Keratinocyte (primary cell): Measurements from ENCODE around the gene SAMD11. TPM values are rescaled to one million over a fixed set of nuclear protein-coding genes. Genes with fewer than 3 reads are reported as not detected.

ENCODE experiments used
- DNase-seq: peaks from one replicate; pipeline ENCODE4 v3.0.0-alpha.2; 2011; ENCODE audit warnings: low read depth, missing footprints, low spot score
- FAIRE-seq: peaks from 2 replicates; lab custom pipeline; 2011; peaks lifted over from hg19 to GRCh38; lab: Jason Lieb, UNC
- H2AFZ ChIP-seq: 2 replicates; pipeline ENCODE4 v1.6.0; 2012; ENCODE audit warnings: low read length, control low read depth, inconsistent platforms; ENCODE audit not compliant: control insufficient read depth
- H3K27ac ChIP-seq: 2 replicates; pipeline ENCODE4 v1.5.1; 2011; ENCODE audit warnings: low read length; ENCODE audit not compliant: control insufficient read depth, insufficient read depth
- H3K27me3 ChIP-seq: 3 replicates; pipeline ENCODE4 v1.6.0; 2011; ENCODE audit warnings: low read length; ENCODE audit not compliant: control insufficient read depth, insufficient read depth; ENCODE audit errors: extremely low read depth
- H3K36me3 ChIP-seq, 2 experiments: 2 replicates in 1 of 2; 3 replicates in 1 of 2; pipeline ENCODE4 v1.5.1; 2011; ENCODE audit warnings: low read length in 2 of 2, mild to moderate bottlenecking in 1 of 2; ENCODE audit not compliant: control insufficient read depth in 2 of 2, insufficient read depth in 2 of 2; ENCODE audit errors: extremely low read depth in 1 of 2
- H3K4me1 ChIP-seq: 3 replicates; pipeline ENCODE4 v1.5.1; 2011; ENCODE audit warnings: low read length; ENCODE audit not compliant: control insufficient read depth, insufficient read depth; ENCODE audit errors: extremely low read depth
- H3K4me2 ChIP-seq: 3 replicates; pipeline ENCODE4 v1.6.0; 2011; ENCODE audit warnings: low read depth, low read length; ENCODE audit not compliant: control insufficient read depth, insufficient read depth; ENCODE audit errors: extremely low read depth
- H3K4me3 ChIP-seq, 3 experiments: fragments of 200-600 bp in 1 of 3; sonication (generic) in 1 of 3; 2 replicates in 2 of 3; 3 replicates in 1 of 3; pipeline ENCODE4 v1.5.1; 2011 to 2016; ENCODE audit warnings: low read length in 3 of 3, mild to moderate bottlenecking in 3 of 3, control low read depth in 2 of 3, inconsistent platforms in 1 of 3, low read depth in 1 of 3, mixed read lengths in 1 of 3, mixed run types in 1 of 3, moderate library complexity in 1 of 3; ENCODE audit not compliant: control insufficient read depth in 2 of 3, insufficient read depth in 2 of 3; ENCODE audit errors: extremely low read depth in 1 of 3
- H3K79me2 ChIP-seq: 2 replicates; pipeline ENCODE4 v1.6.0; 2012; ENCODE audit warnings: low read length; ENCODE audit not compliant: control insufficient read depth, insufficient read depth
- H3K9ac ChIP-seq: 3 replicates; pipeline ENCODE4 v1.6.0; 2011; ENCODE audit warnings: low read length; ENCODE audit not compliant: control insufficient read depth, insufficient read depth; ENCODE audit errors: extremely low read depth
- H3K9me1 ChIP-seq: 3 replicates; pipeline ENCODE4 v1.6.0; 2011; ENCODE audit warnings: low read length; ENCODE audit not compliant: control insufficient read depth, insufficient read depth; ENCODE audit errors: extremely low read depth
- H3K9me3 ChIP-seq: 2 replicates; pipeline ENCODE4 v1.5.1; 2012; ENCODE audit warnings: low read depth, low read length; ENCODE audit not compliant: control insufficient read depth
- H4K20me1 ChIP-seq: 3 replicates; pipeline ENCODE4 v1.6.0; 2011; ENCODE audit warnings: low read length; ENCODE audit not compliant: control insufficient read depth, insufficient read depth; ENCODE audit errors: extremely low read depth
- CTCF ChIP-seq, 3 experiments: IDR thresholded peaks in 1 of 3; conservative IDR thresholded peaks in 1 of 3; optimal IDR thresholded peaks in 1 of 3; 2 replicates in 2 of 3; 3 replicates in 1 of 3; pipeline versions ENCODE3 to v1.5.1; 2011; ENCODE audit warnings: low read length in 3 of 3, mild to moderate bottlenecking in 3 of 3, moderate library complexity in 2 of 3, control low read depth in 1 of 3, inconsistent platforms in 1 of 3; ENCODE audit not compliant: insufficient read depth in 2 of 3; ENCODE audit errors: extremely low read depth in 1 of 3
- EZH2 ChIP-seq: IDR thresholded peaks from one replicate; pipeline ENCODE4 v1.6.1; 2012; ENCODE audit warnings: inconsistent platforms, mild to moderate bottlenecking, low read length, moderate library complexity
- dilution Hi-C: fragments of 300-500 bp; cut with MboI; formaldehyde crosslinking; loops from one replicate; pipeline ENCODE4 v1.7.0; 2020; ENCODE audit warnings: low sequenced_read_pairs; ENCODE audit not compliant: extremely low pct_ligation_motif_present
- polyA plus RNA-seq, 5 experiments: library from polyadenylated mRNA; depleted of rRNA in 3 of 5; stranded (reverse) in 3 of 5; stranded (forward) in 1 of 5; unstranded in 1 of 5; fragments of >200 nt; gene quantifications; 1 replicate in 1 of 5; 2 replicates in 3 of 5; 3 replicates in 1 of 5; pipeline versions ENCODE4 v1.2.1 to v1.2.3, GENCODE V29; 2011 to 2012; ENCODE audit warnings: missing spikeins in 2 of 5, low read depth in 1 of 5, low replicate concordance in 1 of 5

Gene SAMD11
- polyA plus RNA-seq, 1 donor (not counting 4 experiments of a cell fraction or from before 2014, with no cell fraction given), result not detected

GRCh38 chr1:947958-948357 is 24.2 kb downstream of the SAMD11 start:
- FAIRE-seq (no peak), DNase-seq (no peak)
- Histone ChIP-seq H3K9ac (no peak overlapping the region), H2AFZ (no peak overlapping the region), H3K4me1 (no peaks in the 10 kb centered on the region), H3K4me2 (no peak overlapping the region), H3K79me2 (peaks cover 3% of the 10 kb centered on the region), H3K36me3 (peaks cover 46 to 54% of the 10 kb centered on the region in 2 experiments), H4K20me1 (no peaks in the 10 kb centered on the region), H3K9me1 (no peaks in the 10 kb centered on the region), H3K27me3 (peaks cover 6% of the 10 kb centered on the region), H3K4me3 (no peak overlapping the region), H3K27ac (no peak overlapping the region), H3K9me3 (no peaks in the 10 kb centered on the region)
- dilution Hi-C loops, result no loop called here
- TF ChIP-seq CTCF (optimal IDR thresholded peaks at IDR 0.05 in 1 of 3, IDR thresholded peaks at IDR 0.05 in 1 of 3, conservative IDR thresholded peaks at IDR 0.05 in 1 of 3; ENCODE audit: extremely low read depth in 1 of 3, insufficient read depth in 2 of 3, low read length in 3 of 3) (no peak), EZH2 (no peak)

DNA sequence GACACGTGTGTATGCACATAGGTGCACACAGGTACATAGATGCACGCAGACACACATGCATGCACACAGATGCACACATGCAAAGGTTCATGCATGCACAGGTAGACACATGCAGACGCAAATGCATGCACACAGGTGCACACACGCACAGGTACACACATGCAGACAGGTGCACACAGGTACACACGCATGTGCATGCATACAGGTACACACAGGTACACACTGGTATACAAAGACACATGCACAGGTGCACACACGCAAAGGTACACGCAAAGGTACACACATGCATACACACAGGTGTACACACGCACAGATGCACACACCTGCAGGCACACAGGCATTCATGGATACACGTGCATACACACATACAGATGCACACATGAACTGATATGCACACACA is 26.5 kb downstream of the SAMD11 start:
- H3K79me2 ChIP-seq, result peaks cover 3% of the 10 kb centered on the region
- H3K27ac ChIP-seq, result no peak overlapping the region
- no peak for DNase-seq
- H3K4me3 ChIP-seq, result no peak overlapping the region
- H2AFZ ChIP-seq, result no peak overlapping the region
- H3K4me2 ChIP-seq, result no peak overlapping the region
- peaks cover 63 to 66% of the 10 kb centered on the region in 2 experiments for H3K36me3 ChIP-seq
- no peaks in the 10 kb centered on the region for H3K9me3 ChIP-seq
- no peak for TF ChIP-seq CTCF (optimal IDR thresholded peaks at IDR 0.05 in 1 of 3, IDR thresholded peaks at IDR 0.05 in 1 of 3, conservative IDR thresholded peaks at IDR 0.05 in 1 of 3; ENCODE audit: extremely low read depth in 1 of 3, insufficient read depth in 2 of 3, low read length in 3 of 3)
- TF ChIP-seq EZH2, result no peak
- no peaks in the 10 kb centered on the region for H3K9me1 ChIP-seq
- H3K27me3 ChIP-seq, result no peaks in the 10 kb centered on the region
- peaks cover 5% of the 10 kb centered on the region for H4K20me1 ChIP-seq
- dilution Hi-C loops, result no loop called here
- no peak for FAIRE-seq
- H3K4me1 ChIP-seq, result no peaks in the 10 kb centered on the region
- H3K9ac ChIP-seq, result no peak overlapping the region
